Measurements from ENCODE around the gene JARID2.

GRCh38 chr6:15458021-15458459 is 212.2 kb downstream of the JARID2 start:
- no peak for TF ChIP-seq CTCF (IDR thresholded peaks at IDR 0.05)
- no peak for TF ChIP-seq POLR2A (IDR thresholded peaks at IDR 0.05)
- TF ChIP-seq POLR2AphosphoS5 (IDR thresholded peaks at IDR 0.05; ENCODE audit: insufficient read depth in 1 of 2, low read depth in 1 of 2) = no peak
